Measurements from ENCODE around the gene TNFSF11.
"Not testable (repeated sequence)": the region's sequence is repeated elsewhere in the genome, so short reads cannot be mapped to it uniquely, and the experiment has no call there.

TNFSF11 gene, protein sequence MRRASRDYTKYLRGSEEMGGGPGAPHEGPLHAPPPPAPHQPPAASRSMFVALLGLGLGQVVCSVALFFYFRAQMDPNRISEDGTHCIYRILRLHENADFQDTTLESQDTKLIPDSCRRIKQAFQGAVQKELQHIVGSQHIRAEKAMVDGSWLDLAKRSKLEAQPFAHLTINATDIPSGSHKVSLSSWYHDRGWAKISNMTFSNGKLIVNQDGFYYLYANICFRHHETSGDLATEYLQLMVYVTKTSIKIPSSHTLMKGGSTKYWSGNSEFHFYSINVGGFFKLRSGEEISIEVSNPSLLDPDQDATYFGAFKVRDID

GRCh38 chr13:42574011-42574410, at the start of gene TNFSF11:
Gene TNFSF11, plus strand, starts transcription at chr13:42574152. Its CDS starts 152 bp downstream, at chr13:42574304.
- DNase-seq (ENCODE audit: low read depth): no peak

DNA sequence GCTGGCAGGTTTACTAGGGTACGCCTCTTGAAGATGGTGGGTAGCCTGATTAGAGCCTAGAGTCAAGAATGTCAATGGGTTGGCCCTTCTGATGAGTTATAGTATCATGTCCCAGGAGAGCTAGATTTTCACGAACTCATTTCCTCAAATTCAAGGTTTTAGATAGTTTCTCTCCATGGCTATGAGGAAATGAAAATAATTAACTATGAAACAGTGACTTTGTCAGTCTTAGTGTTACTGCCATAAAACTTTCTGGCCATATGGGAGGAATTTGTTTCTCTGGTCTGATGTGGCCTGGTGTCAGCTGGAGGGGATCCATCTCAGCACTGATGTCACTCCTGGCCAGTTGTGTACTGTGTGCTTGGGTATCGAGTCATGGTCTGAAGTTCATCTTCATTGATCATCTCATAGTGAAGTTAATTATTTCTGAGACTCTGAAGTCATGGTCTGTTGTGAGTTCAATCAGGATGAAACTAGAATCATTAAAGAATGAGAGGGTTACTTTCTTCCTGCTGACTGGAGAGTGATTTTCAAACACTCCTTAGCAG, 49.4 kb upstream of the TNFSF11 start:
- DNase-seq (ENCODE audit: low read depth): no peak

GRCh38 chr13:42525035-42525504, 48.9 kb upstream of the TNFSF11 start:
- DNase-seq (ENCODE audit: low read depth): no peak

GRCh38 chr13:42526276-42526675, 47.7 kb upstream of the TNFSF11 start:
- no peak for DNase-seq (ENCODE audit: low read depth)

GRCh38 chr13:42526804-42527203, 47.1 kb upstream of the TNFSF11 start:
- DNase-seq (ENCODE audit: low read depth): no peak

GRCh38 chr13:42532561-42533335, 41.2 kb upstream of the TNFSF11 start:
- no peak for DNase-seq (ENCODE audit: low read depth)

- DNase-seq (ENCODE audit: low read depth): no peak
Measured at GRCh38 chr13:42533336-42533591, 40.7 kb upstream of the TNFSF11 start.

DNA sequence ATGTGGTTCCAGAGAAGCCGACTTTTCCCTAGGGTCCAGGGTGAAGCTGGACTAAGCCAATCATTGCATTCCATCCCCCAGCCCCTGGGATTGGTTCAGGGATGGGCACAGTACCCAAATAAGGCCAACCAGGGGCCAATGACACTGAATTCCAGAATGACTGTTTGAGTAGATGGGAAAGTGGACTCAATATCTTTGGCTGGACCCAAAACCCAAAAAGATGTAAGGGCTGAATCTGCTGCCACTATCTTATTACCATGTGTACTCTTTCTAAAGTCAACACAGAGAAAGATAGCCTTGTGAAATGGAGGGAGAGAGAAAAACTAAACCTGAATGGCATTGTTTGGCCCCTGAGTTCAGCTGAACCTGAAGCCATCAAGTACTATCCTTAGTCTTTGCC, 39.2 kb upstream of the TNFSF11 start:
- no peak for DNase-seq (ENCODE audit: low read depth)

DNA sequence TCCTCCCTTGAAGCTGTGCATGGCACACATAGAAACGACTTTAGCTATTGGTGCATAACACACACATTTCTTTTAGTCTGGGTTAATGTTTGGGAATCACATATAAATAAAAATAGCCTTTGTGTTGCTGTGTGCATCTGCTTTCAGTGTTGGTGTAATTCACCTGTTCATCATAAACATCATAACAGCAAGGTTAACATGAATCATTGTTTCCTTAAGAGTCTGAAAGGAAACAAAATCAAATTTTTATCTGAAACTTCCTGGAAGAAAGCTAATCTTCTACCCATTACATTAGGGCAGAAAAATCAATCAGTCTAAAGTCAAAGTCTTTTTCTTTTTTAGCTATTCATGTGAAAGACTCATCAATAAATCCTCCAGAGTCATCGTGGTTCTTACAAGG, 35.0 kb upstream of the TNFSF11 start:
- no peak for DNase-seq (ENCODE audit: low read depth)

DNA sequence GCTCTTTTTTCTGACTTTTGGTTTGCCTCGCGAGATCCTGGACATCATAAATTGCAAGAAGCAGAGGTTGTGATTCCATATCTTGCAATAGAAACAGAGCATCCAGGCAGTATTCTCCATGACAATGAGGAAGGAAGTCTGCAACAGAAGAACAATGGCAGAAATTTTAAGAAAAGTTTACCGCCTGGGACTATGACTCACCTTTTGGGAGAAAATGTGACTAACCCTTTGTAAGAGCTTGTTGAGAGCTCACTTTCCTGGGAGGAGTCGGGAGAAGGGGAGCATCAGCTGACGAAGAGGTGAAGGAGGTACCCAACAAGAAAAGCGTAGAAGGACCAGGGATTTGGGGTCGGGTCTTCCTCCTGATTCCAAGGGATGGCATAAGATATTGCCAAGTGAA, 34.3 kb upstream of the TNFSF11 start:
- DNase-seq (ENCODE audit: low read depth): no peak

- DNase-seq (ENCODE audit: low read depth): no peak
Measured at GRCh38 chr13:42543215-42543797, 30.6 kb upstream of the TNFSF11 start.

DNA sequence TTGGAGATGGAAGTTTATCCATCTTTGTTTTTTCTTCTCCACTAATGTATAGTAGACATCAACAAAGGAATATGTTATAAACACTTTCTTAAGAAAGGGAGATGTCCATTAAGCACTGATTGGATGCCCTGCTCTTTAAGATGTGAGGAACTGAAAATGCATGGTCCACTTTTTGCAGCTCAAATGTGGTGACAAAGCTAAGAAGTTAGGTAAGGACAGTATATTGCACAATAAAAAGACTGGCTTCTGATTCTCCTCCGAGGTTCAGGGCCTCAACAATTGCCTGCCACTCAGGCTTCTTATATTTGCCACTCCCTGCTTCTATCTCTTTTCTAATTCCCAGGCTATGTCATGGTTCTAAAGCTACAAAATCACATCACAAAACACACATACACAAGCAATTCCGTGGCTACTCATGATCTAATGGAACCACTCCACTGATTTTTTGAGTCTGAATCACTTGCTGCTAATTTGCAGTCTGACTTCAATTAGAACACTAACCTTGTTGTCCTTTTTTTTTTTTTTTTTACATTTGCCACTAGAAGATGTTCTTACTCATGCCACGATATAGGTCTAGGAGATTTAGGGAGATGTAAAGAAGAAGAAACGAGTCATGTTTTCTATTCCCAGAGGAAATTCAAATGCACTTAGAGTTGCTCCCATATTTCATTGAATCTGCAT, 29.6 kb upstream of the TNFSF11 start:
- no peak for DNase-seq (ENCODE audit: low read depth)

- DNase-seq (ENCODE audit: low read depth): no peak
Measured at GRCh38 chr13:42545842-42546241, 28.1 kb upstream of the TNFSF11 start.

GRCh38 chr13:42547612-42548011, 26.3 kb upstream of the TNFSF11 start:
- no peak for DNase-seq (ENCODE audit: low read depth)

GRCh38 chr13:42548731-42549551, 25.0 kb upstream of the TNFSF11 start:
- no peak for DNase-seq (ENCODE audit: low read depth)

DNA sequence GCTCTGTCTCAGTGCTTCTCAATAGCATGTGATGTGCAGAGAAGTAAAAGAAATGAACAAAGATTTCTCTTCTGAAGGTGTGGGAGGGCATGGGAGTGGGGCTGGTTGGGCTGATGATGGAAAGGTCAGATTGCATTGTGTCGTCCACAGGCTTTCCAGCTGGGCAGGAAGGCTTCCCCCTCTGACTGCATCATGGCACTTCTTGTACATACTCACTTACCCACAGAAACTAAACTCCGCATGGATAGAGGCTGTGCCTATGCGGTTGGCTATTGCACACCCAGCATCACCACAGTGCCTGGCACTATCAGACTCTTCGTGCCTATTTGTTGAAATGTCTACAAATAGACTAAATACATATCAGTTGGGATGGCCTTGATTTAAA, 24.4 kb upstream of the TNFSF11 start:
- DNase-seq (ENCODE audit: low read depth): no peak

DNA sequence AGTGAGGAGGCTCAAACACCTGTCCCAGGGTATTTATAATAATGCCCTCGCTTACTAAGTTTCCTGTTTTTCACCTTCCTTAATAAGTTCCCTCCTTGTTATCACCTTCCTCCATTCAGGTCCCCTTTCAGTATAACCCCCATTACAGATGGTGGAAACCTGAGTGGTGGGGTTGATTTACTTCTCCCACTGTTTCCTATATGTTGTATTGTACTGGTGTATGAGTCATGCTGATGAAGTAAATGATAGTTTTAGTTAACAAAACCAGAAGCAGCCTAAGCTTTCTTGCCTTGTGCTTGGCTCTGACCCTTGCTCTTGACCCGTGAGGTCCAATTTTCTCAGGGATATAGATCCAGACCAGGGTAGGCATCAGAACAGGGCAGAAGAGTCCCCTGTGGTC, 22.3 kb upstream of the TNFSF11 start:
- DNase-seq (ENCODE audit: low read depth): no peak

- no peak for DNase-seq (ENCODE audit: low read depth)
Measured at GRCh38 chr13:42553098-42554046, 20.6 kb upstream of the TNFSF11 start.

GRCh38 chr13:42559057-42559456, 14.9 kb upstream of the TNFSF11 start:
- DNase-seq (ENCODE audit: low read depth): no peak

DNA sequence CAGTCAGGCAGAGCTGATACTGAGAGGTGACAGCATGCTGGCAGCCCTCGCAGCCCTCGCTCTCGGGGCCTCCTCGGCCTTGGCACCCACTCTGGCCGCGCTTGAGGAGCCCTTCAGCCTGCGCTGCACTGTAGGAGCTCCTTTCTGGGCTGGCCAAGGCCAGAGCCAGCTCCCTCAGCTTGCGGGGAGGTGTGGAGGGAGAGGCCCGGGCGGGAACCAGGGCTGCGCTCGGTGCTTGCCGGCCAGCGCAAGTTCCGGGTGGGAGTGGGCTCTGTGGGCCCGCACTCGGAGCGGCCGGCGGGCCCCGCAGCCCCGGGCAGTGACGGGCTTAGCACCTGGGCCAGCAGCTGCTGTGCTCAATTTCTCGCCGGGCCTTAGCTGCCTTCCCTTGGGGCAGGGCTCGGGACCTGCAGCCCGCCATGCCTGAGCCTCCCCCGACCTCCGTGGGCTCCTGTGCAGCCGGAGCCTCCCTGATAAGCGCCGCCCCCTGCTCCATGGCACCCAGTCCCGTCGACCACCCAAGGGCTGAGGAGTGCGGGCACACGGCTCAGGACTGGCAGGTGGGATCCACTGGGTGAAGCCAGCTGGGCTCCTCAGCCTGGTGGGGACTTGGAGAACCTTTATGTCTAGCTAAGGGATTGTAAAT, 14.3 kb upstream of the TNFSF11 start:
- not testable (repeated sequence) for DNase-seq (ENCODE audit: low read depth)
